Measurements from ENCODE around the gene CCND1. TPM values are rescaled to one million over a fixed set of nuclear protein-coding genes. Genes with fewer than 3 reads are reported as not detected.

Gene CCND1
- total and polyA plus RNA-seq, 10 of the 15 experiments (the other 5 are each of a cell fraction or from before 2014, with no cell fraction given), result 0.09 to 6.6 (median 0.59) TPM; not detected in 2

DNA sequence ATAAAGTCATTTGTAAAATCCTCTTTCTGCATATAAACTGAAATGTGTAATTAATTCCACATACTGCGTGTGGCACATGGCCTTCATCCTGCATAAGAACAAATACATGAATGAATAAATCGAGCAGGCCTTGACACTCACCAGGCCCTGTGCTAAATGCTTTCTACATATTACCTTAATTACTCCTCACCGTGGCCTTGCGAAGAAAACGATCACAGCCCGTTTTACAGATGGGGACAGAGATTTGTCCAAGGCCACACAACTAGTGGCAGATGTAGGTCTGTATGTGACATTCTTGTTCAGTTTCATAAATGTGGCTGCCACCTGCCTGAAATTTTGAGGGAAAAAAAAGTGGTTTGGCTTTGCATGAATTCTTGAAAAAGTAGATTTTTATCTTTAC lies 5.8 kb upstream of the CCND1 start:
- Histone ChIP-seq H4K20me1 (ENCODE audit: control insufficient read depth, insufficient read depth) (no peaks in the 10 kb centered on the region), H3K79me2 (ENCODE audit: control insufficient read depth, insufficient read depth, low read length) (no peaks in the 10 kb centered on the region), H3K9me3 (replicated peaks; ENCODE audit: control insufficient read depth, insufficient read depth, low read length) (no peaks in the 10 kb centered on the region; the same call in 2 of the 3 replicates), H2AFZ (ENCODE audit: control insufficient read depth, low read depth, low read length) (no peak overlapping the region), H3K27ac (ENCODE audit: control insufficient read depth, insufficient read depth) (no peak overlapping the region), H3K4me2 (ENCODE audit: control insufficient read depth, insufficient read depth) (no peak overlapping the region), H3K4me3 (no peak overlapping the region), H3K36me3 (ENCODE audit: control insufficient read depth in 2 of 2, insufficient read depth in 2 of 2, low read length in 1 of 2) (no peaks in the 10 kb centered on the region; a peak in 1 of 4 replicates), H3K4me1 (ENCODE audit: control insufficient read depth, insufficient read depth, low read length) (peaks cover 18% of the 10 kb centered on the region), H3K27me3 (replicated peaks in 1 of 2; ENCODE audit: control insufficient read depth in 2 of 2, insufficient read depth in 2 of 2, low read length in 1 of 2) (peaks cover 16 to 31% of the 10 kb centered on the region in 2 experiments), H3K9ac (ENCODE audit: control insufficient read depth, insufficient read depth, low read length) (no peak overlapping the region)
- CTCF ChIA-PET, result no interaction called here
- intact Hi-C loops (cut with micrococcal nuclease; ENCODE audit: unreplicated experiment) (no loop called here), in situ Hi-C loops (cut with MboI) (no loop called here)
- POLR2A ChIA-PET, result no interaction called here
- RAD21 ChIA-PET (ENCODE audit: unreplicated experiment), result interaction anchor here (0.7 to 1.6 kb wide), 2 partner anchors 336 to 342 kb away, joined by 3 to 5 read pairs; no protein-coding TSS in a partner anchor
- no peak for FAIRE-seq
- 49% methylated on average over 6 of the region's 6 CpGs for WGBS (ENCODE audit: insufficient coverage, insufficient replicate concordance, low lambda C conversion rate, missing lambda C conversion rate)
- no peak for DNase-seq (ENCODE audit: low read depth, low spot score)
- ATAC-seq, result no peak
- SMC1A ChIA-PET (ENCODE audit: uncharacterized antibody, unreplicated experiment), result interaction anchor here (0.6 kb wide), 1 partner anchor 219 kb away, joined by 3 read pairs; no protein-coding TSS in a partner anchor
- no TSS peak for BruUV-seq (replicated peaks)
- TF ChIP-seq STAT3 (IDR thresholded peaks at IDR 0.05; ENCODE audit: low read depth, low read length) (no peak), SPI1 (IDR thresholded peaks at IDR 0.05; ENCODE audit: borderline replicate concordance, insufficient read depth, low read depth, low read length) (no peak), GATAD2B (conservative IDR thresholded peaks at IDR 0.05; ENCODE audit: low read depth) (no peak), EP300 (IDR thresholded peaks at IDR 0.05; ENCODE audit: borderline replicate concordance in 1 of 2, control insufficient read depth in 1 of 2, low read depth in 2 of 2, low read length in 2 of 2) (no peak)
- TF ChIP-seq, protein P1, sequence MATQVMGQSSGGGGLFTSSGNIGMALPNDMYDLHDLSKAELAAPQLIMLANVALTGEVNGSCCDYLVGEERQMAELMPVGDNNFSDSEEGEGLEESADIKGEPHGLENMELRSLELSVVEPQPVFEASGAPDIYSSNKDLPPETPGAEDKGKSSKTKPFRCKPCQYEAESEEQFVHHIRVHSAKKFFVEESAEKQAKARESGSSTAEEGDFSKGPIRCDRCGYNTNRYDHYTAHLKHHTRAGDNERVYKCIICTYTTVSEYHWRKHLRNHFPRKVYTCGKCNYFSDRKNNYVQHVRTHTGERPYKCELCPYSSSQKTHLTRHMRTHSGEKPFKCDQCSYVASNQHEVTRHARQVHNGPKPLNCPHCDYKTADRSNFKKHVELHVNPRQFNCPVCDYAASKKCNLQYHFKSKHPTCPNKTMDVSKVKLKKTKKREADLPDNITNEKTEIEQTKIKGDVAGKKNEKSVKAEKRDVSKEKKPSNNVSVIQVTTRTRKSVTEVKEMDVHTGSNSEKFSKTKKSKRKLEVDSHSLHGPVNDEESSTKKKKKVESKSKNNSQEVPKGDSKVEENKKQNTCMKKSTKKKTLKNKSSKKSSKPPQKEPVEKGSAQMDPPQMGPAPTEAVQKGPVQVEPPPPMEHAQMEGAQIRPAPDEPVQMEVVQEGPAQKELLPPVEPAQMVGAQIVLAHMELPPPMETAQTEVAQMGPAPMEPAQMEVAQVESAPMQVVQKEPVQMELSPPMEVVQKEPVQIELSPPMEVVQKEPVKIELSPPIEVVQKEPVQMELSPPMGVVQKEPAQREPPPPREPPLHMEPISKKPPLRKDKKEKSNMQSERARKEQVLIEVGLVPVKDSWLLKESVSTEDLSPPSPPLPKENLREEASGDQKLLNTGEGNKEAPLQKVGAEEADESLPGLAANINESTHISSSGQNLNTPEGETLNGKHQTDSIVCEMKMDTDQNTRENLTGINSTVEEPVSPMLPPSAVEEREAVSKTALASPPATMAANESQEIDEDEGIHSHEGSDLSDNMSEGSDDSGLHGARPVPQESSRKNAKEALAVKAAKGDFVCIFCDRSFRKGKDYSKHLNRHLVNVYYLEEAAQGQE (IDR thresholded peaks at IDR 0.05; ENCODE audit: low read depth, low read length), result no peak
- TF ChIP-seq, protein P2, sequence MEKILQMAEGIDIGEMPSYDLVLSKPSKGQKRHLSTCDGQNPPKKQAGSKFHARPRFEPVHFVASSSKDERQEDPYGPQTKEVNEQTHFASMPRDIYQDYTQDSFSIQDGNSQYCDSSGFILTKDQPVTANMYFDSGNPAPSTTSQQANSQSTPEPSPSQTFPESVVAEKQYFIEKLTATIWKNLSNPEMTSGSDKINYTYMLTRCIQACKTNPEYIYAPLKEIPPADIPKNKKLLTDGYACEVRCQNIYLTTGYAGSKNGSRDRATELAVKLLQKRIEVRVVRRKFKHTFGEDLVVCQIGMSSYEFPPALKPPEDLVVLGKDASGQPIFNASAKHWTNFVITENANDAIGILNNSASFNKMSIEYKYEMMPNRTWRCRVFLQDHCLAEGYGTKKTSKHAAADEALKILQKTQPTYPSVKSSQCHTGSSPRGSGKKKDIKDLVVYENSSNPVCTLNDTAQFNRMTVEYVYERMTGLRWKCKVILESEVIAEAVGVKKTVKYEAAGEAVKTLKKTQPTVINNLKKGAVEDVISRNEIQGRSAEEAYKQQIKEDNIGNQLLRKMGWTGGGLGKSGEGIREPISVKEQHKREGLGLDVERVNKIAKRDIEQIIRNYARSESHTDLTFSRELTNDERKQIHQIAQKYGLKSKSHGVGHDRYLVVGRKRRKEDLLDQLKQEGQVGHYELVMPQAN (conservative IDR thresholded peaks at IDR 0.05), result no peak
